CD4-positive, CD25-positive, alpha-beta regulatory T cell (primary cell): ENCODE results near the gene CNN1. TPM values are rescaled to one million over a fixed set of nuclear protein-coding genes. Genes with fewer than 3 reads are reported as not detected.

Source experiments
- ATAC-seq, 2 donors: fragments of 150-1000 bp; cut with Tn5 transposase; one replicate each; pipeline ENCODE4 v1.10.0; 2021; ENCODE audit warnings: low read depth in 2 of 2, moderate number of reproducible peaks in 2 of 2, moderate library complexity in 1 of 2
- DNase-seq, 3 donors: peaks; one replicate each; pipeline versions ENCODE4 v3.0.0 to v3.0.0-alpha.2; 2012 to 2022; ENCODE audit warnings: mixed read lengths in 1 of 3
- H3K27ac ChIP-seq: one replicate; pipeline ENCODE4 v1.7.0; 2013; ENCODE audit warnings: mild to moderate bottlenecking, low read length; ENCODE audit not compliant: insufficient read depth, poor library complexity, severe bottlenecking
- H3K27me3 ChIP-seq: one replicate; pipeline ENCODE4 v1.7.0; 2013; ENCODE audit warnings: low read length; ENCODE audit not compliant: control insufficient read depth, insufficient read depth
- H3K36me3 ChIP-seq: one replicate; pipeline ENCODE4 v1.7.0; 2013; ENCODE audit warnings: mild to moderate bottlenecking, low read length, moderate library complexity; ENCODE audit not compliant: control insufficient read depth, insufficient read depth
- H3K4me1 ChIP-seq: 2 replicates; pipeline ENCODE4 v1.7.0; 2013; ENCODE audit warnings: mild to moderate bottlenecking, low read length; ENCODE audit not compliant: insufficient read depth, control insufficient read depth, poor library complexity, severe bottlenecking
- H3K4me3 ChIP-seq: one replicate; pipeline ENCODE4 v1.7.0; 2013; ENCODE audit warnings: low read depth, mild to moderate bottlenecking, low read length, moderate library complexity
- H3K9me3 ChIP-seq, 2 experiments: 1 replicate in 1 of 2; 2 replicates in 1 of 2; pipeline ENCODE4 v1.7.0; 2013; ENCODE audit warnings: low read length in 2 of 2, mild to moderate bottlenecking in 1 of 2, moderate library complexity in 1 of 2; ENCODE audit not compliant: control insufficient read depth in 2 of 2
- H3K27ac Mint-ChIP-seq, 3 donors: one replicate each; pipeline ENCODE4 v1.8.0; 2020 to 2022; ENCODE audit warnings: mild to moderate bottlenecking in 3 of 3, mixed read lengths in 3 of 3, moderate library complexity in 2 of 3
- H3K27me3 Mint-ChIP-seq: one replicate; pipeline ENCODE4 v1.8.0; 2022; ENCODE audit warnings: mild to moderate bottlenecking, mixed read lengths
- H3K36me3 Mint-ChIP-seq: one replicate; pipeline ENCODE4 v1.8.0; 2020; ENCODE audit warnings: mixed read lengths
- H3K4me1 Mint-ChIP-seq, 4 donors: one replicate each; pipeline ENCODE4 v1.8.0; 2020 to 2022; ENCODE audit warnings: mixed read lengths in 4 of 4, mild to moderate bottlenecking in 1 of 4
- H3K4me3 Mint-ChIP-seq, 4 donors: one replicate each; pipeline ENCODE4 v1.8.0; 2020 to 2022; ENCODE audit warnings: mild to moderate bottlenecking in 4 of 4, mixed read lengths in 4 of 4, moderate library complexity in 3 of 4
- H3K9me3 Mint-ChIP-seq, 7 donors: one replicate each; pipeline ENCODE4 v1.8.0; 2020 to 2022; ENCODE audit warnings: mixed read lengths in 7 of 7, mild to moderate bottlenecking in 3 of 7, moderate library complexity in 2 of 7
- polyA plus RNA-seq, 4 donors: library from polyadenylated mRNA; unstranded; fragments of 300-500 nt; fragmentation: Illumina TruSeq; gene quantifications; one replicate each; pipeline ENCODE4 v1.2.3, GENCODE V29; 2021
- total RNA-seq: library from RNA; stranded (reverse); gene quantifications from one replicate; pipeline ENCODE4 v1.2.3, GENCODE V29; 2022

Gene CNN1
- total and polyA plus RNA-seq, 5 donors from 2014 or later = not detected

DNA sequence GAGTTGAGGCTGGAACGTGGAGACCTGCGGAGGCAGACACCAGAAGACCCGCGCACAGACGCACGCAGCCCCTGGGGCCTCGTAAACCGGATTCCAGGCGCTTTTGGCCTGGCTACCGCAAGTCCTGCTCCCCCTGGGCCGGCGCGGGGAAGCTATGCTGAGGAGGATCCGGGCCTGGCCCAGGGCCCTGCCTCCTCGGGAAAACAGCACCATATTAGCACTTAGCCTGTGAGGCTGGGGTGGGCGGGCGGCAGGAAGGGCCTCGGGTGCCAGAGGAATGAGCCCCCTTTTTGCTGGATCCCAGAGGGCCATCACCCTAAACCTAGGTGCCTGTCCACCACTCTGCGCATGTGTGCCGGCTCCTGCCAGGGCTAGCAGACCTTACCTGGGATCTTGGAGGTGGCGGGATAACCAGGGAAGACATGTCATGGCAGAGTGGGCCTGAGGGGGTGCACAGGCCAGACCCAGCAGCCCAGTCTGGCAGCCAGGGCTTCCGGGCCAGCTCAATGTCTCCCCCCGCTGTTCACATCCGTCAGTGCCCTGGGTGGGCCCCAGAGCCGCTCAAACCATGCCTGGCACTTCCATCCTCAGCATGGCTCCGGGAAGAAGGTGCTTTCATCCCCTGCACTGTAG lies 13.1 kb downstream of the CNN1 start:
- Mint-ChIP-seq H3K27me3 (no peaks in the 10 kb centered on the region), H3K4me1 (peaks cover 2 to 19% (median 9%) of the 10 kb centered on the region in 4 donors), H3K36me3 (peaks cover 7% of the 10 kb centered on the region), H3K27ac (no peak overlapping the region), H3K4me3 (no peak overlapping the region), H3K9me3 (no peaks in the 10 kb centered on the region)
- no peak overlapping the region for H3K27ac ChIP-seq
- peaks cover 8% of the 10 kb centered on the region for H3K4me1 ChIP-seq
- H3K4me3 ChIP-seq = no peak overlapping the region
- ATAC-seq (no peak), DNase-seq (no peak)
- H3K27me3 ChIP-seq = no peaks in the 10 kb centered on the region
- no peaks in the 10 kb centered on the region for H3K9me3 ChIP-seq
- H3K36me3 ChIP-seq = peaks cover 36% of the 10 kb centered on the region

DNA sequence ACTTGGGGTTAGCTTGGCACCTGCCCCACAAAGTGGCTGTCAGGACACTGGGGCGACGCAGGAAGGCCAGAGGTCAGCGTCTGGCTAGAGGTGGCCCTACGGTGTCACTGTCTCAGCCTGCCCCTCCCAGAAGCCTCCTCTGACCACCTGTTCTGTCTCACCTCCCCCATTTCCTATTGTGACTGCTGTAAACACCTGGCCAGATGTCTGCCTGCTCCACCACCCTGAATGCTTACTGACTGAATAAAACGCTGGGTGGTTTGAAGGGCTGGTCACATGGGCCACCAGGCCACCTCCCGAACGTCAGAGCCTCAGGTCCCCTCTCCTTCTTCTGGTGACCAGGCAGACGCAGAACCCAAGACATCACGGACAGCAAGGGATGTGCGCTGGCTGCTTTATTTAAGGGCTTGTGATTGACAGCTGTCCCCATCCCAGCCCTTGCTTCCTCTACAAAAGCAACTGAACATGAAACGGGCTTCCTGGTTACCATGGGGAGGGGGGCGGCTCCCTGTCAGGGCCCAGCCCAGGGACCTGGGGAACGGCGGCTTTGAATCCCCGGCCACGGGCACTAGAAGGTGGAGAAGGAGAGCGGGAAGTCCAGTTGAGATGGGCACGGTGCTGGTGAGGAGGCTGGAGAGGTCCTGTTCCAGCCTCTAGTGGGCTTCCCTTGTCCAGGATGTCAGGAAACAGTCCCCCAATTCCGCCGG lies 14.2 kb downstream of the CNN1 start:
- no peak for ATAC-seq
- DNase-seq = no peak
- H3K4me1 ChIP-seq = peaks cover 16% of the 10 kb centered on the region
- Mint-ChIP-seq H3K27me3 (no peaks in the 10 kb centered on the region), H3K4me3 (no peak overlapping the region), H3K27ac (peak overlapping the region in 2 of 3 donors; percentile 20 to 48), H3K4me1 (peaks cover 8 to 27% (median 15%) of the 10 kb centered on the region in 4 donors), H3K9me3 (peaks cover 0 to under 1% (median 0%) of the 10 kb centered on the region in 7 donors), H3K36me3 (peaks cover 7% of the 10 kb centered on the region)
- no peak overlapping the region for H3K4me3 ChIP-seq
- H3K9me3 ChIP-seq = no peaks in the 10 kb centered on the region
- H3K27me3 ChIP-seq = no peaks in the 10 kb centered on the region
- no peak overlapping the region for H3K27ac ChIP-seq
- H3K36me3 ChIP-seq = peaks cover 38% of the 10 kb centered on the region

- H3K9me3 Mint-ChIP-seq = peaks cover 0 to 3% (median 0%) of the 10 kb centered on the region in 7 donors
- H3K27ac ChIP-seq = no peak overlapping the region
- no peak overlapping the region for H3K4me3 ChIP-seq
- H3K36me3 ChIP-seq = peaks cover 38% of the 10 kb centered on the region
- H3K4me1 Mint-ChIP-seq = peaks cover 13 to 38% (median 21%) of the 10 kb centered on the region in 4 donors
- H3K4me3 Mint-ChIP-seq = peak overlapping the region in 2 of 4 donors; percentile 21 to 61
- no peaks in the 10 kb centered on the region for H3K9me3 ChIP-seq
- H3K36me3 Mint-ChIP-seq = peaks cover 7% of the 10 kb centered on the region
- DNase-seq (peak in 1 of 3 donors; percentile 66), ATAC-seq (no peak)
- H3K27me3 ChIP-seq = no peaks in the 10 kb centered on the region
- H3K4me1 ChIP-seq = peaks cover 27% of the 10 kb centered on the region
- H3K27ac Mint-ChIP-seq = peak overlapping the region in 2 of 3 donors; percentile 32 to 75
- no peaks in the 10 kb centered on the region for H3K27me3 Mint-ChIP-seq
These were observed 15.5 kb downstream of the CNN1 start for GRCh38 chr19:11554160-11554559.

DNA sequence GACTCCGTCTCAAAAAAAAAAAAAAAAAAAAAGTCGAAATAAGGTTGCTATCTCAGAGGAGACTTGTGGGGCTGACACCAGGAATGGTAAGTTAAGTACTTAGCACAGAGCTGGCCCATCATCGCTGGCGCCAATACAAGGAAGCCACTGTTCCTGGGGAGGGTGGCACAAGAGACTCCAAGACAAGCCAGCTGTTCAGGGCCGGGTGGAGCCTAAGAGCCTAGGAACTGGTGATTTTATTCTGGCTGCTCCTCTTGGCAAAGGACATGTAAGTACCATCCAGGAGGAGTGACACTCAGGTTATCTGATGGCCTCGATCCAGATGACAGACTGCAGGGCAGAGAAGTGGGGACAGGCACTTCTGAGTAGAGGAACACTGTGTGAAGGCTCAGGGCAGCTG lies 16.6 kb downstream of the CNN1 start:
- Histone ChIP-seq H3K9me3 (no peaks in the 10 kb centered on the region), H3K4me3 (no peak overlapping the region), H3K36me3 (peaks cover 38% of the 10 kb centered on the region), H3K27me3 (no peaks in the 10 kb centered on the region), H3K27ac (no peak overlapping the region), H3K4me1 (peaks cover 32% of the 10 kb centered on the region)
- Mint-ChIP-seq H3K36me3 (peaks cover 7% of the 10 kb centered on the region), H3K27me3 (no peaks in the 10 kb centered on the region), H3K9me3 (peaks cover 0 to 3% (median 0%) of the 10 kb centered on the region in 7 donors), H3K4me3 (peak overlapping the region in 3 of 4 donors; percentile 71 to 95 (median 81)), H3K4me1 (peaks cover 14 to 44% (median 26%) of the 10 kb centered on the region in 4 donors), H3K27ac (peak overlapping the region; percentile 32 to 86 (median 68))
- DNase-seq (no peak), ATAC-seq (no peak)

DNA sequence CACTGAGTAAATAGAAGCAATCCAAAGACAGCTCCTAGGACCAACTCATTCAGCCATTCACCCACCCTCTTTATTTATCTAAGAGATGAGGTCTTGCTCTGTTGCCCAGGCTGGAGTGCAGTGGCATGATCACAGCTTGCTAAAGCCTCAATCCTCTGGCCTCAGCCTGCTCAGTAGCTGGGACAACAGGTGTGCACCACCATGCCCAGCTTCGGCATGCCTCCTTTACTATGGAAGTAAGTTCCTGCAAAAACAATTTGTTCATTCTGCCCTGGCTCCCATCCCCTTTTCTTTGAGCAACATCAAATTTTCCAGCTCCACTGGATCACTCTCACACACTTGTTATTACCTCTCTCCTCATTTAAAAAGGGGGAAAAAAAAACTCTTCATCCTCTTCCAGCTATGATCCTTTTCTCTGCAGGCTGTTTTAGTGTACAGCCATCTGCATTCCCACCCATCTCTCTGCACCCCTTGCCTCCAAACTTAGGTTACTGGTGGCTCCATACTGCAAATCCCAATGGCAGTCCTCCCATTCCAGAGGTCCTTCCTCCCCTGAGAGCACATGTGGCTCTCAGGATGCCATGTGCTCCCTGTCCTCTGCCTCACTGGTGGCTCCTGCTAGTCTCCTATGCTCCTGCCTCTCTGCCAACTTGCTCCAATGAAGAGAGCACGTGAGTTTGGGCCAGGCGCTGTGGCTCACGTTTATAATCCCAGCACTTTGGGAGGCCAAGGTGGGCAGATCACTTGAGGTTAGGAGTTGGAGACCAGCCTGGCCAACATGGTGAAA lies 18.2 kb downstream of the CNN1 start:
- Mint-ChIP-seq H3K36me3 (peaks cover 7% of the 10 kb centered on the region), H3K27me3 (no peaks in the 10 kb centered on the region), H3K27ac (peak overlapping the region; percentile 46 to 71 (median 63)), H3K9me3 (peaks cover 0 to 3% (median 0%) of the 10 kb centered on the region in 7 donors), H3K4me1 (peaks cover 19 to 53% (median 31%) of the 10 kb centered on the region in 4 donors), H3K4me3 (peak overlapping the region; percentile 75 to 99 (median 96))
- DNase-seq = no peak
- Histone ChIP-seq H3K36me3 (peaks cover 38% of the 10 kb centered on the region), H3K9me3 (no peaks in the 10 kb centered on the region), H3K27ac (no peak overlapping the region), H3K4me3 (no peak overlapping the region), H3K4me1 (peaks cover 39% of the 10 kb centered on the region), H3K27me3 (no peaks in the 10 kb centered on the region)
- no peak for ATAC-seq

- Mint-ChIP-seq H3K27me3 (no peaks in the 10 kb centered on the region), H3K9me3 (peaks cover 0 to 3% (median 0%) of the 10 kb centered on the region in 7 donors), H3K27ac (peak within 1 kb of the TSS; percentile 85 to 95 (median 92)), H3K36me3 (peaks cover 7% of the 10 kb centered on the region), H3K4me3 (peak within 1 kb of the TSS; percentile 95 to 99 (median 98)), H3K4me1 (peaks cover 17 to 51% (median 34%) of the 10 kb centered on the region in 4 donors)
- H3K9me3 ChIP-seq = no peaks in the 10 kb centered on the region
- peaks cover 17% of the 10 kb centered on the region for H3K36me3 ChIP-seq
- H3K27ac ChIP-seq = peak within 1 kb of the TSS; percentile 72
- ATAC-seq (peak; percentile 94 to 96), DNase-seq (peak; percentile 96 to 99 (median 96))
- H3K4me3 ChIP-seq = peak within 1 kb of the TSS; percentile 96
- H3K4me1 ChIP-seq = peaks cover 34% of the 10 kb centered on the region
- no peaks in the 10 kb centered on the region for H3K27me3 ChIP-seq
These were observed 20.5 kb downstream of the CNN1 start, which contains the start of gene ELOF1 for GRCh38 chr19:11558881-11559828. TSS of gene ELOF1 (minus strand) at chr19:11559230. CDS start at chr19:11554347, 4,883 bp downstream.
